T-helper 9 cell (primary cell): ENCODE data around the gene MAPK7.

ENCODE experiments used
- DNase-seq: peaks from one replicate; pipeline ENCODE4 v3.0.0-alpha.2; 2020

MAPK7 gene

DNA sequence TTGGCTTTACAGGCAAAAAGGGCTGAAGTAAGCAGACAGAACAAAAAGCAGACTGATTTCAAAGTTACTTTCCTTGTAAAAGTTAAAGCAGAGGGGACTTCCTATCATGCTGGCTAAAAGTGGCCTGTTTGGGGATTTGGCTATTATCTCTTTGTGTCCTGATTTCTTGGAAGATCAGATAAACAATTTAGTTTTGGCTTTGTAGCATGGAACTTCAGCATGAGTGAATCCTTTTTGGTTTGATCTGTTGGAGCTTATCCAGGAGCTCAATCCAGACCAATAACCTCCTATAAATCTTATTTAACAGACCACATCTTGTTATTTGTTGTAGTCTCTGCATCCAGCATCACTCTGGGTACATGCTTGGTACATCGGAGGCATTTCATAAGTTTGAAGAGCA is 23.9 kb downstream of the MAPK7 start:
- DNase-seq: no peak

- no peak for DNase-seq
Measured at GRCh38 chr17:19403021-19403420, 24.7 kb downstream of the MAPK7 start.

DNA sequence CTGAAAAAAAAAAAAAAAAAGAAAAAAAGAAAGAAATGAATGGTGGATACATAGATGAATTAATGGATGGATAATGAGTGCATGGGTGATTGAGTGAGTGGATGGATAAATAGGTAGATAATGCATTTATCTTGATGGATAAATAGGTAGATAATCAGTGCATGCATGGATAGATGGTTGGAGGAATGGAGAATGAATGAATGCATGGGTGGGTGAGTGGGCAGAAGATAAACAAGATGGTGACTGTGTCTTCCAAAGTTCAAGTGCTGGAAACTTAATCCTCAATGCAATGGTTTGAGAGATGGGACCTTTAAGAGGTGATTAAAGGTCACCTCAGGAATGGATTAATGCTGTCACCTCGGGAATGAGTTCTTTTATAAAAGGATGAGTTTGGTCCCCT is 26.0 kb downstream of the MAPK7 start:
- no peak for DNase-seq

GRCh38 chr17:19405114-19405513 is 26.8 kb downstream of the MAPK7 start:
- no peak for DNase-seq

- no peak for DNase-seq
Measured at GRCh38 chr17:19407601-19408345, 29.5 kb downstream of the MAPK7 start.

- no peak for DNase-seq
Measured at GRCh38 chr17:19408346-19408710, 30.0 kb downstream of the MAPK7 start.

GRCh38 chr17:19409066-19409465 is 30.8 kb downstream of the MAPK7 start:
- DNase-seq: no peak

- no peak for DNase-seq
Measured at GRCh38 chr17:19409509-19409908, 31.2 kb downstream of the MAPK7 start.

DNA sequence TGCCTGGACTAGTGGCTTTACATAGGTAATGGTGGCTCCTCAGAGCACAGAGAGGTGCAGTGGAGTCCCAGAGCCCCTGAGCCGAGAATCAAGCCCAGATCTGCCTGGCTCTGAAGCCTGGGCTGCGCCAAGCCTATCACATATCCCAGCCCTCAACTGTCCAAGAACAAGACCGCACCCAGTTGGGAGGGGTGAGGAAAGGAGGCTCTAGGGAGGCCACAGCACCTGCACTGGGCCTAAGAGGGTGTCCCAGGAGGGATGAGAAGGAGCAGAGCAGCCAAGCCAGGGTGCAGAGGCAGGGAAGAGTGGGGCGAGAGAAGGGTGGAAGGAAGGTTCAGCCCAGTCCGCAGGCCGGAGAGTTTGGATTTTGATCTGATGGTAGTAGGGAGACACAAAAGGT is 31.8 kb downstream of the MAPK7 start:
- no peak for DNase-seq

GRCh38 chr17:19410875-19411620 is 32.8 kb downstream of the MAPK7 start, which contains the start of gene RNF112:
TSS of gene RNF112 (plus strand) at chr17:19411232. CDS start at chr17:19411409, 177 bp downstream.
- no peak for DNase-seq

DNA sequence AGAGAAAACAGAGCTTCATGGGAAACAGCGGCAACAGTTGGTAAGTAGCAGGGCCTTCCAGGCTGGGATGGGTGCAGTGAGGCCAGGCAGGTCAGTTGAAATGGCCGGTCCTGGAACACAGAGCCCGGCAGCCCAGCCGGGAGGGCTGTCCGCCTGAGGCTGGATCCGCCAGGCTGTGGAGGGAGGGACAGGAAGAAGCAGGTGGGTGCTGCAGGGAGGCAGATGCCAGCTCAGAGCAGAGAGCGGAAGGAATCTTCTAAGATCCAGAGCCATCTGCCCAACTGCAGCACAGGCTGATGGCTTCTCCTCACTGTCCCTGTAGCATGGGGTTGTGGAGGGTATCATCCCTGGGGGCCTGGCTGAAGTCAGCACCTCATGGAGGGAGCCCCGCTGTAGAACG is 33.3 kb downstream of the MAPK7 start:
- DNase-seq: no peak

DNA sequence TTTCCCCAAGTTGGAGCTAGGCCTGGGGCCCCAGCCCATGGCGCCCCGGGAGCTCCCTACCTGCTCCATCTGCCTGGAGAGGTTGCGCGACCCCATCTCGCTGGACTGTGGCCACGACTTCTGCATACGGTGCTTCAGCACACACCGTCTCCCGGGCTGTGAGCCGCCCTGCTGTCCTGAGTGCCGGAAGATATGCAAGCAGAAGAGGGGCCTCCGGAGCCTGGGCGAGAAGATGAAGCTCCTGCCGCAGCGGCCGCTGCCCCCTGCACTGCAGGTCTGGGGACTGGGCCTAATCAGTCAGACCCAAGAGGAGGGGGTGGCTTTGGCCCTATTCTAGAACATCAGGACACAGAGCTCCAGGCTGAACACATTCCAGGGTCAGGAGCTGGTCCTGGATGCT is 34.2 kb downstream of the MAPK7 start:
- no peak for DNase-seq

DNA sequence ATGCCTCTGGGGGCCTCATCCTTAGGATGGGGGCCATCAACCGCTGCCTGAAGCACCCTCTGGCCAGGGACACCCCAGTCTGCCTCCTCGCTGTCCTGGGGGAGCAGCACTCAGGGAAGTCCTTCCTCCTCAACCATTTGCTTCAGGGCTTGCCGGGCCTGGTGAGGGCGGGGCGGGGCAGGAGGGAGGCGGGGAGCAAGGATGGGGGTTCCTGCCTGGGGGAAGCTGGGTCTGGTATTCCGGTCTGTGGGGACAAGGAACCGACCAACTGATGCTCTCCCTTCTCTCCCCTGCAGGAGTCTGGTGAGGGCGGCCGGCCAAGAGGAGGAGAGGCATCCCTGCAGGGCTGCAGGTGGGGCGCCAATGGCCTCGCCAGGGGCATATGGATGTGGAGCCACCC is 34.7 kb downstream of the MAPK7 start:
- DNase-seq: no peak

GRCh38 chr17:19413761-19414160 is 35.5 kb downstream of the MAPK7 start:
- no peak for DNase-seq

DNA sequence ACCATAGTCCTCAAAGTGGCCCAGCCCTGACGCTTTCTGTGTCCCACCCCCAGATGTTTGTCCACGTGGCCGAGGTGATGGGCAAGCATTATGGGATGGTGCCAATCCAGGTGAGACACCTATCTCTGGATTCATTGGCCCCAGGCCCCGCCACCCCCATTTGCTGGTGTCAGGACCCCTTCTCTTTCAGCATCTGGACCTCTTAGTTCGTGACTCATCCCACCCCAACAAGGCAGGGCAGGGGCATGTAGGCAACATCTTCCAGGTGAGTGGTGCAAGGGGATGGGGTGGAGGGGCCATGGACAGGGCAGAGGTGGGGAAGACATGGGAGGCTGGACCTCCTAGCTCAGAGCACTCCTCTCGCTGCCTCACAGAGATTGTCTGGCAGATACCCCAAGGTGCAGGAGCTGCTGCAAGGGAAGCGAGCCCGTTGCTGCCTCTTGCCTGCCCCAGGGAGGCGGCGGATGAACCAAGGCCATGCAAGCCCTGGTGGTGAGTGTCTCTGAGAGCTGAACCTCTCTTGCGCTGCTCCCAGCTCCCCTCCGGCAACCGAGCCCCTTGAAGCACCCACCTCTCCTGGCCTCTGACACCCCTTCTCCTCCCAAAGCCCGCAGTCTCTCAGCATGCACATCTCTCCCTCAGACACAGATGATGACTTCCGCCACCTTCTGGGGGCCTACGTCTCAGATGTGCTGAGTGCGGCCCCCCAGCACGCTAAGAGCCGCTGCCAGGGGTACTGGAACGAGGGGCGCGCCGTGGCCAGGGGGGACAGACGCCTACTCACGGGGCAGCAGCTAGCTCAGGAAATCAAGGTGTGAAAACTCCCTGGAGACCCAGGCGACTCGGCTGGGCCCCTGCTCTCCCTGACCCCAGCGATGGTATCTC is 36.3 kb downstream of the MAPK7 start:
- DNase-seq: no peak

DNA sequence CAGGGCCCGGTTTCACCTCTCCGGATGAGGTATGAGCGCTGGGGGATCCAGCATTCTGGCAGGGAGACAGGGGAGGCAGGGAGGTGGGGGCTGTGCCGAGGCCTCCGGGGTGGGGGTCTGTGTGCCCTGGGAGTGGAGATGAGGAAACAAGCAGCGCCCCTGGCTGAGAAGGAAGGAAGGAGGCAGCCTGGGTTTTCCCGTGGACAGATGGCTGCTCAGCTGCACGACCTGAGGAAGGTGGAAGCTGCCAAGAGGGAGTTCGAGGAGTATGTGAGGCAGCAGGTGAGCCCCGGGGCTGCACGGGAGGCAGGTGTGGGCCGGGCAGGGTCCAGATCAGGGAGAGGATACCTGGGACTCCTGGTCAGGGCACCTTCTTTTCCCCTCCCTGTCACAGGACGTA is 37.0 kb downstream of the MAPK7 start:
- DNase-seq: no peak

- DNase-seq: no peak
Measured at GRCh38 chr17:19415806-19416775, 37.8 kb downstream of the MAPK7 start.

- no peak for DNase-seq
Measured at GRCh38 chr17:19417611-19418010, 39.3 kb downstream of the MAPK7 start.

DNA sequence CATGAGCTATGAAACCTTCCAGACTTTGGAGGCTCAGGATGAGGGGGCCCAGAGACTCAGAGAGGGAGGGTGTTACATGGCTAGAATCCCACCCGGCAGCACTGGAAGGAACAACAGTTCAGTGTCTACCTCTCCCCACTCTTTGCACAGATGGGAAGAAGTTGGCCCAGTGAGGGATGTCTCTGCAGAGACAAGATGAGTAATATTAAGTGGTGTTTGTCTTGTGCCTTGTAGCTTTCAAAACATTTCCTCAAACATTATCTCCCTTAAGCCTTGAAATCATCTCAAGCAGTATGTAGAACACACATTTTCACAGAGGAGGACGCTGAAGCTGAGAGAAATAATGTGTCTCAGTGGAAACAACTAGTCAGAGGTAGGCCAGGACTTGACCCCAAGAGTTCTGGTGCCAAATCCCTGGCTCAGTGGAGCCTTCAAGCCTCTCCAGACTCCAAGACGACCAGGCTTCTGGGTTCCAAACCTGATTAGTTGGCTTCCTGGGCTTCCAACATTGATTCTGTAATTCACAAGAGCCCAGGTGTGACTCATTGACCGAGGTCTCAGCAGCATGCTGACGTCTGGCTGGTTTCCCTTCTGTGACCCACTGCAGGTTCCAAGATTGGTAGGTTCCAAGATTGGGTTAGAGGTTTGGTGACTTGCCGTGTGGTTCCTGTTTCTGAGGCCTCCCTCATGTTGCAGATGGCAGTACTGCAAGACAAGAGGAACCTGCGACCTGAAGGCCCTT is 40.1 kb downstream of the MAPK7 start:
- no peak for DNase-seq

DNA sequence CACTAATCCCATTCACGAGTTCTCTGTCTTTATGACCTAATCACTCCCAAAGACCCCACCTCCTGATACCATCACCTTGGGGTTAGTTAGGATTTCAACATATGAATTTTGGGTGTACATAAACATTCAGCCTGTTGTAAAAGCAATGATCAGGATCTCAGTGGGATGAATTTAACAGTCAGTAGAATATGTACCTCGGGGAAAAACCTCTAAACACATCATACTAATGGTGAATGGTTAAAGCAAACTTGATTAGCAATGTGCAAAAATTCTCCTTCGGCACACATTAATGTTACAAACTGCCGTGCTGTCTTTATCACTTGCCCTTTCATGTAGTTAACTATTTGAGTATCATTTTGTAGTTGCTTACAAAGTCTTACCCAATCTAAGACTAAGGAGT is 42.9 kb downstream of the MAPK7 start:
- DNase-seq: no peak

GRCh38 chr17:19421926-19422325 is 43.6 kb downstream of the MAPK7 start:
- no peak for DNase-seq
